Germinal center (tissue), 1 donor: ENCODE results near the gene NPAS3.

Experiments used
- DNase-seq: peaks from one replicate; pipeline ENCODE4 v3.0.0; 2012; ENCODE audit warnings: mixed read lengths, low spot score

The NPAS3 gene

DNA sequence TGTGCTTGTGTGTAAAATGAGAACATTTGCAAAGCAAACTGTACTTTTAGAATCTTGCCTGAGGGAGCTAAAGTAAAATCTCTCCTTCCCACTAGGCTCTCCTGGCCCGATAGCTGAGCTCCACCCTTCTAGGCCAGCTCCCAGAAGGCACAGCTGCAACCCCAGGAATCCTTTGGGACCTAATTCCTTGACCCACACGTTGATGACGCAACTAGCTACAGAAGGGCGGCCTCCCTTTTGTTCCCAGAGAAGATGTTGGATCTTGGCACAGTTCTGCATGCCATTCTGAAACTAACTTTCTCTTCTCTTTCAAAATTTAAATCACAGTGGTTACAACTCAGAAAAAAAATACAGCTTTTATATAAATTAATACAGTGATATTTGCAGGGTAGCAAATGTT, 744.1 kb downstream of the NPAS3 start:
- DNase-seq, result no peak

DNA sequence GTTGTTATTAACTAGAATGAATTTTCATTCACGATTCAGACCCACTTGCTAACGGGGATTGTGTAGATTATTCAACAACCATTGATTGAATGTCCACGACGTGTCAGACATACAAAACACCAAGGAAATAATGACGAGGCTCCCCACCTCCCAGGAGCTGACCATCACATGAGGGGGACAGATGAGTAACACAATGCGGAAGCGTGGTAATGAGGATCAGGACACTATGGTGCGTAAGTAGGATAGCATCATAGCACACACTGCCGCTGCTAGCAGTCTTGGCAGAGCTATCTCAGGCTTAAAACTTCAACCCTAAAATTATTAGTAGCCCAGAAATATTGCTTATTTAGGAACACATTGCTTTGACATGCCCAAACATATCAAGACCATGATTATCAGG, 746.3 kb downstream of the NPAS3 start:
- no peak for DNase-seq

DNA sequence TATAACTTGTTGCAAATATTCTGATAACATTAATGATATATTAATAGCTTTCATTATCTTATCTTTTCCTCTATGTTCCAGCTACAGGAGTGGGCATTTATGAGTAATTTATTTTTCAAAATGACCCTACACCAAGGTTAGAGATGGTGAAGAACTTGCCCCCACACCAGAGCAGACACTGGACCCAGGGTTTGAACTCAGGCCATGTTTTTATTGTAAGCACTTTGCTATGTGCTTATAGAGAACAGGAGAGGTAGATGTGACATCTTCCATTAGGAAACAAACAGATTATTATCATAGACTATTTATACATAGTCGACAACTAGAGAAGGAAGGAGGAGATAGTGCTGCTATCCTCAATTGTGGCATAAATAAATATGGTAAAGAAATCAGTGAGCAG, 747.0 kb downstream of the NPAS3 start:
- DNase-seq, result no peak

DNA sequence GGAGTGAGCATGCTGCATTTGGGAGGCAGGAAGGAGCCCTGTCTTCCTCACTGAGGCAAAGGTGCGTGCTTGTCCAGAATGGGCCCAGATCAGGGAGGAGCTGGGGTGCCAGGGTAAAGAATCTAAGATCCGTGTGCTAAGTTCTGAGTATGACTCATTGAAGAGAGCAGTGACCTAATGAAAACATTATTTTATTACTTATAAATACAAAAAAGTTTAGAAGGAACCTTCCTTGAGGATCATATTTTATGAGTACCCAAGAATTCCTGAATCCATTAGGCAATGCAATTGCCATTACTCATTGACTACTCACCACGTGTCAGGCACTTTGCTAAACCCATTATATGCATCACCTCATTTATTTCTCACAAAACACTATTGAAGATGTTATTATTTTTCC, 747.5 kb downstream of the NPAS3 start:
- DNase-seq, result no peak

DNA sequence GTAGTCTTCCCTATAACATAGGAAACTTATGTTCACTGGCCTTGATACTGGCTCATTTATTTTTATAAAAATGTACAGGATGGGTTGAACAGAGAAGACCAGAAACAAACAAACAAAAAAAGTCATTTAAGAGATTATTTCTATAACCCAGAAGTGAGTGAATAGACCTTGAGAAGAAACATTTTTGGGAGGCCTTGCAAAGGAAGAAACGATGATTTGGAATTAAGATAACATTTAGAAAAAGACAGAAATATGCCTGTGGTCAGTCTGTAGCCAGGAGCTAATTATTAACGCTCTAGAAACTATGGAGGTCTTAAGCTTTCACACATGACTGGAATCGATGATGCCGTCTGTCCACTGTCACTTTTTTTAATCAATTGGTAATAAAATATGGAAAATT, 748.2 kb downstream of the NPAS3 start:
- DNase-seq, result no peak

DNA sequence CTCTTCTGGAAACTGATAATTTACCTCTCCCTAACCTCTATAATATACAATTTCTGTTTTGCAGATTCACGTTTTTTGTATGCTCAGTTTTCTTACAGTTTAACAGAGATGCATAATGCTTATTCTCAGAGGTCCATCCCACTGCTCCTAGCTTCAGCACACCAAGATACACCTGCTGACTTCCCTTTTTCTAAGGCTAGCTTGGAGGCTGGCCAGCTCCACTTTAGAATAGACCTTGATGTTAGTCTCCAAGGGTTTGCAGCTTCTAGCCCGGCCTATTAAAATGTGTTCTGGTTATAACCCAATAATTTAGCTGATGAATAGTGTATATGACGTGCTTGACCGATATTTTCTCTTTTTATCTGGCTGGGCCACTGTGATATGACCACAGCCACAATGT, 751.0 kb downstream of the NPAS3 start:
- DNase-seq, result no peak

DNA sequence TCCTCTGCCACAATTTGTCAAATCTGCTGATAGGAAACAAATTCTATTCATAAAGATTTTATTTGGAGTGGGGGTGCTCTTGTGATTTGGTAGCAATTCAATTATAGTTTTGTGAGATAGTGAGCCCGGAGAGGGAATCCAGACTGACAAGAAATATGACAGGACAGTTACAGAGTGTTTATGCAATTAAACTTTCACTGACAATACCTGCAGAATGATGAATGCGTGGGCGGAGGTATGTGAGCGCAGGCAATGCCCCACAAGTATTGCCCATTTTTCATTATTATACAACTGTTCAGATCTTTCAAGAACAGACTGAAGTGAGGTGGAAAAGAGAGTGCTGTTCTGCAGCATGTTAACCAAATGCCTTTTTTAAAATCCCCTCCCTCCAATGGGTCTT, 753.2 kb downstream of the NPAS3 start:
- no peak for DNase-seq

DNA sequence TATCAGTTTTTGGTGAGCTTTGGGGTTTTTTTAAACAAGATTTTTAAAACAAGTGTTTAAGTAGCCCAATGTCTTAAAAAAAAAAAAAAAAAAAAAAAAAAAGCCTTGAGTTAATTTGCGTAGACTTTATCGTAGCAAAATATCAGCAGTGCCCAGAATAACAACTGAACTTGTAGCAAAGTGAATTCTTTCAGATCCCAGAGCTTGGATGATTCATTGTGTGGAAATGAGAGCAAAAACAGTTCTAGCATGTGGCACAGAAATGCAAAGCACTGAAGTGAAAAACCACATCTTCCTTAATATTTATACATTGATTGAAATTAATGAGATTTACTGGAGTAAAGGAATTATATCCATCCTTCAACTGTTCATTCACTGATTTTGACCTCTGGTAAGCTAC, 754.1 kb downstream of the NPAS3 start:
- no peak for DNase-seq

DNA sequence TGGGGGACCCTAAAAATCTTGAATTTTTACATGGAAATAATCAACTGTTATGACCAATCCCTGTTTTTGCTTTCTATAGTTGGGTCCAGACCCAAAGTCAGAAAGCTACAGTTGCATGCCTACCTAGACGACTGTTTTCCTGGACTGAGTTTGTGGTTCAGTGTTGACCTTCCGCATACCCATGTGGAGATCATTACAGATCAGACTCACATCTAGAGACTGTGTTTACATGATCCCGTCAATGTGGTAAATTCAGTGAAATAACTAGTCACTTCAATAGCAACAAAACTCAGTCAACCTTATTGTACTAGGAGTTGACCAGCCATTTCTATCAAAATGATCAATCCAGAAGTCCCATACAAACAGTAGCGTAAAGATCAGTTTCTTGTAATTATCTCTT, 754.6 kb downstream of the NPAS3 start:
- DNase-seq, result no peak

DNA sequence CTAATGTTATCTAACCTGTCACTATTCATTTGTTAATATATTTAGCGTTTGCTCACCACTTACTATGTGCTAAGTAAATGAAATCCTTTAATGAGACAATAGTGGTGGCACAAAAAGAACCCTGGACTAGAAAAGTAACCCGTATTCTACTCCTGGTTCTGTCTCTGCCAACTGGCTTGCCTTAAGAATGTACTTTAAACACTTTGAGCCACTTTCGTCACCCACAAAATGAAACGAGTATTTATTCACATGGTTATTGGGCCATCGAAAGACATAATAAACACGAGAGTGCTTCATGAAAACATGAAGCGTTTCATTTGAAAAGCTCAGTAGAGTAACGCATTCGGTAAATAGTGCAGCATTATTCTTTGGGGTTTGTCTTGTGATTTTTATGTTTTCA, 757.5 kb downstream of the NPAS3 start:
- DNase-seq, result no peak

DNA sequence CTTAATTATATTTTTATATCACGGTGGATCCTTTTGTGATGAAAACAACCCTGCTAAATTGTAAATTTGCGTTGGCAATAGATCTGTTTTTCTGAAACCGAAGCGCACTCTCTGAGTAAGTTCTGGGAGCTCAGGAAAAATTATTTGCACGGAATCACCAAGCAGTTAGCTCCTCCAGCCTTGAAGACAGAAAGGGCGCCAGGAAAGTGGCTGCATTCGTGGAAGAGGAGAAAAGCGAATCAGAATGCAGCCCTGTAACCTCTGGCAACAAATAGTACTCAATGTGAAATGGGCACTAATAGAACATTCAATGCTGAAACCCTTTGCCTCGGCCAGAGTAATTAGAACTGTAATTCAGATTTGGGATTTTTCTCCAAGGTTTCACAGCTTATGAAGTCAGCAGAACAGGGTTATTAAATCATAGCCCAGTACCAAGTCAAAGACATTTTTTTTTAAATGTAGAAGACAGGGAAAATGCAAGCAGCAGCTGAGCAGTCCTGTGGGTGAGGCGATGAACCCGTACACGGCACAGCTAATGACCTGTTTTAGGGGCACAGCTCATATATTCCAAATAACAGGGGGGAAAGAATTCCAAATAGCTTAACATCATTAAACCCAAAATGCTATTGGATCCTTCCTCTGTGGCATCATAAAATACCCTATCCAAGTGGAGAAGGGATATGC, 760.8 kb downstream of the NPAS3 start:
- no peak for DNase-seq

DNA sequence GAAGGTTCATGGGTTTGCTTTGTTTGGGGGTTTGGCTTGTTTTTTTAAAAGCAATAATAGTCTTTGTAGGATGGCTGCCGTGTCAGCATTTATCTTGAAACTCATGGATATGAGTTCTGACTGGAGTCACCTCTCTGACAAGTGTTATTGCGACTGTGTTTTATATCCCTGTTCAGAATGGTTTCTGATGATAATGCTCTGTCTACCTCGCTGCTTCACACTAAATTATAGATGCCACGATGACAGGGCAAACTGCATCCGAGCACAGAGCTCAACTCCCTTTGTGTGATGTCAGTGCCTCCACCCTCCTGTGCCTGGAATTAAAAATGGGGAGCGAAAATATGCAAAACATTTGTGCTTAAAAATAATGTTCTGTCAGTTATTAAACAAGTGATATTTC, 761.4 kb downstream of the NPAS3 start:
- no peak for DNase-seq

DNA sequence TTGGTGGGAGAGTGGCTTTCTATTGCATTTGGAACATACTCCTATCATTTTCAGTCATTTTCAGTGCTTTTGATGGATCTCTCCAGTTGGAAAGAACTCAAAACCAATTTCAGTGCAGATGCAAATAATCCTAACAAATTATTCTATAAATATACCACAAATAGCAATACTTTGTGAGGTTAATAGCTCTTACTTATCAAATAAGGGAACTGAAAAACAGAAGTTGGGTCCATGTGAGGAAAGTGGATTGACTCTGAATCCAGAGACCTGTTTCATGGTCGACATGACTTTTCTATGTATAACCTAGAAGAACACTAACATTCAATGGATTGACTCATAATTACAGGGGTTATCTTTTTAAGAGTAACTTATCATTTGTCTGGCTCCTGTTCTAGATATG, 763.6 kb downstream of the NPAS3 start:
- no peak for DNase-seq

DNA sequence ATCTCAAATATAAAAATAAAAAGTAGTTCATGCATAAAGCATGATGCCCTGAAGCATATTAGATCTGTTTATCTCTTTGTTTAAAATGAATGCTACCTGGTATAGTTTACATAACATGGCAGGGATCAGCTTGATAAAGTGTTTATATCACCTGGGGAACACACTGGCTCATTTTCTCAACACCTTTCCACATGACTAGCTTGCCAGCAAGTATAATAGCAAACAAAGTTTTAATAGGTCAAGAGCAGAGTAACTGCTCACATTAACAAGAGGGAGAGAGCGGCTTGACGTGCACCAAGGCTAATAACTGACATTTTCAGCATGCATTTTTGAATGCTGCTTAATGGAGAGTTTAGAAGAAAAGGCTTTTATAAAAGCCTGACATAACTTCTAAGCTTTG, 765.8 kb downstream of the NPAS3 start:
- no peak for DNase-seq

DNA sequence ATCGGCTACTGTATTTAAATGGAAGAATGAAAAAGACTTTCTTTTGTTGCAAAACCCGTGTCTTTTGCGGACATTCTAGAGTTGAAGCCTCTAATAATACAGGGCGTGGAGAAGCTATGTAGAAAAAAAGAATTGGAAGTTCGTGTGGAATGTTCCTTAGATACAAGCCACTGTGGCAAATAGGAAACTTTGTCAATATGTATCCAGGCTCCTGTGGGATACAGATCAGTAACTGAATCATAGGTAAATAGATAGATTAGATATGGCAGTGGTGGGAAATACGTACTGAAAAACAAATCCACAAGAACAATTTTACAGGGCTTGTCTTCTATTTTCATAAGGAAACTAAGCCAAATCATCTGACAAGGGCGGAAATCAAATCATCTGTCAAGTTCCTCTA, 766.8 kb downstream of the NPAS3 start:
- no peak for DNase-seq

DNA sequence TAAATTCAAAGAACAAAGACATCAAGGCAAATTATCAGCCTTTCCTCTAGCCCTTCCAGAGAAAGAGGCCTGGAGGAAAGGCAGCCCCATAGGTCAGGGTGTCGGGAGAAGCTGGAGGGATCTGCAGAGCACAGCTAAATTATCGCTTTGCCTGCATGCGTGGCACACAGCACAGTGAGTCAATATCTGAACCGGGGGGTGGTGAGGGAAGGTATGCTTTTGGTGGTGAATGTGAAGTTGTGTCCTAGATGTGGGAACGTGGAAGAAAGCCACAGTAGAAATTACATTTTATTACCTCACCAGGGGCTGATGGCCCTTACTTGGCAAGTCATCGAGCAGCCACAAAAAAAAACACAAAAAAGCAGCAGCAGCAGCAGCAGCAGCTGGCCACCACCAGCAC, 769.0 kb downstream of the NPAS3 start:
- no peak for DNase-seq

DNA sequence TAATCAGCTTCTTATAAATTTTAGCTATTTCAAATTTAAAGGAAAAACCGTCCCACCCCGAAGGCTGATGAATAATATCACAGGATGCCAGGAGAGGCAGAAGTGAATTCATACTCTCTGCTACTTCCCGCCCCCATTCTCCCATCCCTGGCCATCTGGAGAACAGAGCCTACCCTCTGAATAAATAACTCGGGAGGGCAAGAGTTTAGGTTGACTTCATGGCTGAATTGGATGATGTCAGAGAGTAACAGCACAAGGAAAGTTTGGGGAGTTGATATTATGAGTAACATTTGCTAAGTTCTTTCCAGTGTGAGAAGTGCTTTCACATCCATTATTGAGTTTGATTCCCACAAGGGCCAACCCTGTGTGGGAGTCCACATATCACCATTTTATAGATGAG, 770.6 kb downstream of the NPAS3 start:
- DNase-seq, result no peak

DNA sequence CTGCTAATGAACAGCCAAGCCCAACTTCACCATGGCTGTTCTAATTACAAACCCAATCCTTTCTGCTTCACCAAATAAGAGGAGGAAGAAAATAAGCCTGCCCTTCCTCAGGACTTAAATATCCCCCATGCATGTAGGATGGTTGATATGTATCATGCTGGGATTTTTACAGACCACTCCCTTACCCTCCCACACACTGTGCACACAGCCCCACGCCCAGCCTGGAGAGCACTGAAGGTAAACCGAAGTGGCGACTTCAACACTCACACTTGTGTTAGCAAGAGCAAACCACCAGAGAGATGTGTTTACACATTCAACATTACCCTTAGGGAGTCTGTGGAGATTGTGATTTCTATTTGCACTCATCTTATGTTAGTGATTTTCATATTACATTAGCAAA, 771.0 kb downstream of the NPAS3 start:
- no peak for DNase-seq

DNA sequence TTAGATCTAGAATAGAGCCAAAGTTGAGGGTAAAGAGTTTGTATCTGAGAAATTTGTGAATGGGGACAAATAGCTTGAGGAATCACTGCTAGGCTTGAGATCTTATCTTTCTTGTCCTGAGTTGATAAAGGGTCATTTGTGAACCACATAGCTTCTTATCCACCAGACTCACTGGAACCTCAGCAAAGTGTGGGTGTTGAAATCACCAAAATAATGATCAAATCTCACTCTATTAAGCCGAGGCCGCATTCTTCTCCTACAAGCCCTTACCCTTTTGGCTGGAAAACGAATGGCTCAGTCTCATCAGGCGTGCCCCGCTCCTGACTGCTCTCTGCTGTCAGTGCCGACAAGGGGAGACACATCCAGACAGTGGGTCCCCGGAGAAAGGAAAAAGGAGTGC, 771.6 kb downstream of the NPAS3 start:
- no peak for DNase-seq

DNA sequence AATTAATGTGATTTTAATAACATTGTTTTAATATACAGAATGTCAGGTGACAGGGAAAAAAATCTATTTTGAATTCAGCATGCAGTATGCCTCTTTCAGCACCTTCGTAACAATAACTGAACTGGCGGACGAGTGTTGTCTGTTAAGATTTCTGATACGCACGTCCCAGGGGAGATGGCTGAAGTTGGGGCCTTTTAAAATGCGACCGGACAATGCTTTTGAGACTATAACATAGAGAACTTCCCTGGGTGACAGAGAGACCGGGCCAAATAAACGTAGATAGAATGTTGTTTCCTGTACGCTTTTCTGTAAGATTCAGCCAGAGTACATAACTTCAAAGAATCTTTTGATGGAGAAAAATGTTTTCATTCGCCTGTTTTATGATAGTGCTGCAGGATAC, 772.5 kb downstream of the NPAS3 start:
- DNase-seq, result no peak

DNA sequence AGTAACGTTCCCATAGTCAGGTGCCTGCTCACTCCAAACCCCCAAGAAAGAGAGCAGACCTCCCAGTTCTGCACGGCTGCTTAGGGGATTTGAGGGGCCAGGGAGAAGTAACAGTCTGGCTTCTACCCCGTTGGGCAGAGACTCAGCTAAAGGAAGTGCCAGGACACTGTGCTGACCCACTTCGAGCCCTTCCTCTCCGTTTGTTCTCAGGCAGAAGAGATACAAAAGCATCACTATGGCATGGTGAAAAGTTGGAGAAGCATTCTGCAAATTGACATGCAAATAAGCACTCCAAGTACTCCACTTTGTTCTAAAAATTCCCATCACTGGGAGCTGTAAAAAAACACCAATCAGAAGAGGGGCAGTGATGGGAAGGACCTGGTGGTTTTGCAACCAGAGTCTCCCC, 773.1 kb downstream of the NPAS3 start:
- no peak for DNase-seq

DNA sequence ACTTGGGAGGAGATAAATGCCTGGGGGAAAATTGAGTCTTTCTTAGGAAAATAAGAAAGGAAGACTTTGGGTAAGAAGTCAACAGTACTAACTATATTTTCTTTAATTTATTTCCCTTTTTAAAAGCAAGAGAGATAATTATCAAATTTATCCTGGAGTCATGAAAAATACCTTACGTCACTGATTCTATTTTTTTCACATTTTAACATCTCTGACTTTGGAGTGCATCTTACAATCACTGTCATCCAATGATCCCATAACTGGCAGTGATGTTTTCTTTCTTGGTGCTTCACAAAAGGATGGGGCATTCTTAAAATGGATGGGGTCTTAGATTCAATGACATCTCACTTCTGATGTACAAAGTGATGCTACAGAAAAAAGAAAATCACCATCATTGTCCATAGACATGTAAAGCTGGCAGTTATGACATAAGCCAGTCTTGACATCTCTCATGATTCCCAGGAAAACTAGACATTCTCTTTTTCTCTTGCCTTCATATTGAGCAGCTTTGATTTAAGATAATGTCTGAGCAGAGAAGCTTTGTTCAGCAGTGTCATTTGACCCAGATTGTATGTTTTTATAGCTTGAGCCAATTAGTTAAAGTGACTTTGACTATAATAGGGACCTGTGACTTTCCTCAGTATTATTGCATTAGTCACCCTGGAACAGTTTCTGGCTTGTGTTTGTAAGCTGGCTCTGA, 776.0 kb downstream of the NPAS3 start:
- no peak for DNase-seq

DNA sequence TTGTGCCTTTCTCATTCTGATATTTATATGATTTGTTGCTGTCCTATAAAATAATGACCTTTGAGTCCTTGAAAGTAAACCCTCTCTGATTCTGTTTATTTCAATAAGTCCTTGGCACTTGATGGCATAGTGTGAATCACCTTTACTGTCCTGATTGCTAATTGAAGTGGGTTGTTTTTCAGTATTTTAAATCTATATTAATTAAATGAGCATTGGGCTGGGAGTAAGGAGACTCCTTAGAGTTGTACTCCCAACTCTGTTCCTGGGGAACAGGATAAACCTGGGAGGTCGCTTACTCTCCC, 776.5 kb downstream of the NPAS3 start:
- DNase-seq, result no peak

DNA sequence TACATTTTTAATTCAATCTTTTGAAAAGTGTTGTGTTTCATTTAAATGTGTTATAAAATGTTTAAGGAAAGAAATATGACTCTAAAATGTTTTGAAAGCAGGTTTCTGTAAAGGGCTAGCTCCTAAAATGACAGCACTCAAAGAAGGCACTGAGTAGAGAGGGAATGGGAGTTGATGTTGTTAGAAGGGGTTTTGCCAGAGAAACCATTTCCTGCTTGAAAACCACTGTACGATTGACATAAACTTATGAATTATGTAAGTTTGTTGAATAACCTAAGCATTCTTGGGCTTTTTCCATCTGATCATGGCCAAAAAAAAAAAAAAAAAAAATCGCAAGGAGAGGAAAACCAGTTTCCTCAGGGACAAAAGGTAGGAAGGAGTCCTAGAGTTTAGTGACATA, 778.2 kb downstream of the NPAS3 start:
- DNase-seq, result no peak
